Bronchial epithelial cell (primary cell): ENCODE data around the gene LZIC. TPM values are rescaled to one million over a fixed set of nuclear protein-coding genes. Genes with fewer than 3 reads are reported as not detected.

Experiments
- DNase-seq: peaks from one replicate; pipeline ENCODE4 v3.0.0-alpha.2; 2010; ENCODE audit warnings: low read depth
- FAIRE-seq: peaks from 2 replicates; lab custom pipeline; 2011; peaks lifted over from hg19 to GRCh38; lab: Jason Lieb, UNC
- H3K27me3 ChIP-seq: 2 replicates; pipeline ENCODE4 v1.5.1; 2011; ENCODE audit warnings: low read length; ENCODE audit not compliant: control insufficient read depth, insufficient read depth
- H3K36me3 ChIP-seq: 2 replicates; pipeline ENCODE4 v1.5.1; 2011; ENCODE audit warnings: low read length; ENCODE audit not compliant: control insufficient read depth, insufficient read depth
- H3K4me3 ChIP-seq: 2 replicates; pipeline ENCODE4 v1.5.1; 2011; ENCODE audit warnings: mild to moderate bottlenecking, low read depth, low read length, control low read depth
- CTCF ChIP-seq: IDR thresholded peaks from 2 replicates; pipeline ENCODE4 v1.5.1; 2011; ENCODE audit warnings: mild to moderate bottlenecking, moderate library complexity, low read length, control low read depth, inconsistent platforms; ENCODE audit not compliant: insufficient read depth, severe bottlenecking
- total RNA-seq: library from RNA; depleted of rRNA; stranded (reverse); fragments of >200 nt; gene quantifications from 2 replicates; pipeline ENCODE4 v1.2.1, GENCODE V29; 2014

The LZIC gene
- total RNA-seq, 1 donor from 2014 or later = 32.1 TPM

- no peak for TF ChIP-seq CTCF
- H3K36me3 ChIP-seq = peaks cover 4% of the 10 kb centered on the region
- no peak overlapping the region for H3K4me3 ChIP-seq
- no peaks in the 10 kb centered on the region for H3K27me3 ChIP-seq
- DNase-seq (no peak), FAIRE-seq (no peak)
Observed at GRCh38 chr1:9889411-9889810, 53.8 kb downstream of the LZIC start.

- no peak for TF ChIP-seq CTCF
- FAIRE-seq = no peak
- DNase-seq = no peak
- no peaks in the 10 kb centered on the region for H3K27me3 ChIP-seq
- peaks cover 4% of the 10 kb centered on the region for H3K36me3 ChIP-seq
- no peak overlapping the region for H3K4me3 ChIP-seq
Observed at GRCh38 chr1:9888886-9889285, 54.3 kb downstream of the LZIC start.

GRCh38 chr1:9887070-9887469 is 56.1 kb downstream of the LZIC start:
- peak; percentile 7 for FAIRE-seq
- no peak for DNase-seq
- Histone ChIP-seq H3K27me3 (no peaks in the 10 kb centered on the region), H3K36me3 (peaks cover 9% of the 10 kb centered on the region), H3K4me3 (no peak overlapping the region)
- no peak for TF ChIP-seq CTCF

- FAIRE-seq (peak; percentile 58), DNase-seq (no peak)
- Histone ChIP-seq H3K4me3 (no peak overlapping the region), H3K36me3 (peaks cover 9% of the 10 kb centered on the region), H3K27me3 (no peaks in the 10 kb centered on the region)
- TF ChIP-seq CTCF = no peak
Observed at GRCh38 chr1:9886092-9886742, 57.0 kb downstream of the LZIC start.

- no peak overlapping the region for H3K4me3 ChIP-seq
- no peaks in the 10 kb centered on the region for H3K27me3 ChIP-seq
- FAIRE-seq (peak; percentile 28), DNase-seq (no peak)
- no peak for TF ChIP-seq CTCF
- H3K36me3 ChIP-seq = peaks cover 8% of the 10 kb centered on the region
Observed at GRCh38 chr1:9884805-9885204, 58.4 kb downstream of the LZIC start.
